VCaP (cell line): ENCODE data around the gene ODC1.

Experiments
- H3K27ac ChIP-seq: fragments of 450-650 bp; 2 replicates; pipeline ENCODE4 v1.5.1; 2017
- CTCF ChIP-seq: fragments of 450-650 bp; conservative IDR thresholded peaks from 2 replicates; pipeline ENCODE4 v1.5.1; 2017; ENCODE audit warnings: mild to moderate bottlenecking, moderate library complexity

The ODC1 gene

GRCh38 chr2:10430886-10431622 lies 17.1 kb downstream of the ODC1 start:
- H3K27ac ChIP-seq: no peak overlapping the region
- TF ChIP-seq CTCF: no peak

- H3K27ac ChIP-seq: peak overlapping the region; percentile 86
- TF ChIP-seq CTCF: no peak
Measured at GRCh38 chr2:10428924-10429323, 19.2 kb downstream of the ODC1 start.

GRCh38 chr2:10428355-10428754 lies 19.8 kb downstream of the ODC1 start:
- TF ChIP-seq CTCF: no peak
- peak overlapping the region; percentile 86 for H3K27ac ChIP-seq

- no peak for TF ChIP-seq CTCF
- H3K27ac ChIP-seq: peak overlapping the region; percentile 86
Measured at GRCh38 chr2:10427618-10427949, 20.5 kb downstream of the ODC1 start.

- peak overlapping the region; percentile 86 for H3K27ac ChIP-seq
- TF ChIP-seq CTCF: no peak
Measured at GRCh38 chr2:10426726-10427617, 21.2 kb downstream of the ODC1 start.

- TF ChIP-seq CTCF: no peak
- no peak overlapping the region for H3K27ac ChIP-seq
Measured at GRCh38 chr2:10425699-10426098, 22.4 kb downstream of the ODC1 start.

GRCh38 chr2:10424916-10425505 lies 23.1 kb downstream of the ODC1 start:
- H3K27ac ChIP-seq: no peak overlapping the region
- TF ChIP-seq CTCF: no peak
